Liver (tissue), 9 donors: Measurements from ENCODE around the gene MADD. TPM values are rescaled to one million over a fixed set of nuclear protein-coding genes. Genes with fewer than 3 reads are reported as not detected.

Experiments used
- DNase-seq: peaks from one replicate; pipeline ENCODE4 v3.0.0-alpha.2; 2017; ENCODE audit warnings: low spot score
- H3K27ac ChIP-seq, 2 donors: one replicate each; pipeline ENCODE4 v1.7.0; 2013; ENCODE audit warnings: inconsistent platforms in 2 of 2, low read length in 2 of 2, control low read depth in 1 of 2, low read depth in 1 of 2, mild to moderate bottlenecking in 1 of 2
- H3K27me3 ChIP-seq, 4 donors: one replicate each; pipeline versions ENCODE4 v1.6.1 to v1.7.0; 2013; ENCODE audit warnings: low read length in 3 of 4, inconsistent platforms in 1 of 4, mild to moderate bottlenecking in 1 of 4, moderate library complexity in 1 of 4; ENCODE audit not compliant: control insufficient read depth in 4 of 4, insufficient read depth in 4 of 4
- H3K36me3 ChIP-seq, 4 donors: one replicate each; pipeline versions ENCODE4 v1.6.1 to v1.7.0; 2013; ENCODE audit warnings: low read length in 3 of 4, mild to moderate bottlenecking in 3 of 4, low read depth in 1 of 4, moderate library complexity in 1 of 4; ENCODE audit not compliant: control insufficient read depth in 4 of 4, insufficient read depth in 3 of 4
- H3K4me1 ChIP-seq, 4 donors: one replicate each; pipeline versions ENCODE4 v1.6.1 to v1.7.0; 2013; ENCODE audit warnings: low read length in 3 of 4, mild to moderate bottlenecking in 3 of 4, moderate library complexity in 1 of 4; ENCODE audit not compliant: control insufficient read depth in 4 of 4, insufficient read depth in 4 of 4
- H3K4me3 ChIP-seq, 3 donors: one replicate each; pipeline versions ENCODE4 v1.6.1 to v1.7.0; 2013; ENCODE audit warnings: low read length in 3 of 3, control low read depth in 1 of 3, low read depth in 1 of 3, mild to moderate bottlenecking in 1 of 3
- H3K9ac ChIP-seq, 2 donors: one replicate each; pipeline ENCODE4 v1.7.0; 2013; ENCODE audit warnings: low read length in 2 of 2, mild to moderate bottlenecking in 2 of 2, moderate library complexity in 2 of 2, control low read depth in 1 of 2, low read depth in 1 of 2
- H3K9me3 ChIP-seq, 4 donors: one replicate each; pipeline versions ENCODE4 v1.6.1 to v1.7.0; 2013; ENCODE audit warnings: low read length in 3 of 4; ENCODE audit not compliant: control insufficient read depth in 4 of 4
- EGR1 ChIP-seq, 2 donors: IDR thresholded peaks; 2 replicates each; pipeline ENCODE4 v1.6.1; 2016 to 2018; ENCODE audit warnings: antibody characterized with exemption in 2 of 2, low read depth in 2 of 2
- FOXA1 ChIP-seq: IDR thresholded peaks from 2 replicates; pipeline ENCODE4 v1.6.1; 2016; ENCODE audit warnings: antibody characterized with exemption
- FOXA2 ChIP-seq: IDR thresholded peaks from 2 replicates; pipeline ENCODE4 v1.6.1; 2016; ENCODE audit warnings: antibody characterized with exemption
- GABPA ChIP-seq, 2 donors: IDR thresholded peaks in 1 of 2; conservative IDR thresholded peaks in 1 of 2; 2 replicates each; pipeline ENCODE4 v1.6.1; 2016; ENCODE audit warnings: antibody characterized with exemption in 2 of 2, mild to moderate bottlenecking in 1 of 2, moderate library complexity in 1 of 2
- HNF4A ChIP-seq, 2 donors: conservative IDR thresholded peaks; 2 replicates each; pipeline ENCODE4 v1.6.1; 2016; ENCODE audit warnings: antibody characterized with exemption in 2 of 2, mild to moderate bottlenecking in 2 of 2
- HNF4G ChIP-seq: IDR thresholded peaks from 2 replicates; pipeline ENCODE4 v1.6.1; 2016; ENCODE audit warnings: antibody characterized with exemption
- JUND ChIP-seq, 2 donors: IDR thresholded peaks; 2 replicates each; pipeline ENCODE4 v1.6.1; 2016; ENCODE audit warnings: antibody characterized with exemption in 2 of 2
- NR2F2 ChIP-seq: IDR thresholded peaks from 2 replicates; pipeline ENCODE4 v1.6.1; 2016; ENCODE audit warnings: antibody characterized with exemption
- RAD21 ChIP-seq, 2 donors: IDR thresholded peaks; 2 replicates each; pipeline ENCODE4 v1.6.1; 2016; ENCODE audit warnings: antibody characterized with exemption in 2 of 2, mild to moderate bottlenecking in 2 of 2
- RXRA ChIP-seq, 2 donors: IDR thresholded peaks; 2 replicates each; pipeline ENCODE4 v1.6.1; 2017 to 2018; ENCODE audit warnings: antibody characterized with exemption in 2 of 2, mild to moderate bottlenecking in 1 of 2
- SP1 ChIP-seq: IDR thresholded peaks from 2 replicates; pipeline ENCODE4 v1.6.1; 2018; ENCODE audit warnings: antibody characterized with exemption, mild to moderate bottlenecking
- TAF1 ChIP-seq: conservative IDR thresholded peaks from 2 replicates; pipeline ENCODE4 v1.6.1; 2016; ENCODE audit warnings: antibody characterized with exemption, mild to moderate bottlenecking
- YY1 ChIP-seq: IDR thresholded peaks from 2 replicates; pipeline ENCODE4 v1.6.1; 2016; ENCODE audit warnings: antibody characterized with exemption, mild to moderate bottlenecking
- WGBS: extraction: QIAGEN DNeasy Blood & Tissue Kit; methylation state at CpG from one replicate; pipeline ENCODE4 v1.1.7; 2013; 5-methylcytosine and 5-hydroxymethylcytosine counted together
- polyA plus RNA-seq, 2 donors: library from polyadenylated mRNA; stranded (reverse) in 1 of 2; unstranded in 1 of 2; fragments of 200-250 nt in 1 of 2; fragments of >200 nt in 1 of 2; fragmentation: Nextera tagmentation in 1 of 2; extraction: Ambion mirVana in 1 of 2; gene quantifications; one replicate each; pipeline versions ENCODE4 v1.2.1 to v1.2.3, GENCODE V29; 2013 to 2015
- total RNA-seq, 2 donors: library from RNA; depleted of rRNA; stranded (reverse); fragments of >200 nt; gene quantifications; one replicate each; pipeline ENCODE4 v1.2.3, GENCODE V29; 2014
- TF ChIP-seq, protein P1 (sequence below): fragments of 150-350 bp; IDR thresholded peaks from 2 replicates; pipeline ENCODE4 v1.5.1; 2017; ENCODE audit warnings: improper control_type of control experiment, low read depth, low read length; ENCODE audit not compliant: missing input control
- TF ChIP-seq, protein P2 (sequence below): IDR thresholded peaks from 2 replicates; pipeline ENCODE4 v1.6.1; 2016; ENCODE audit warnings: antibody characterized with exemption
- TF ChIP-seq, protein P3 (sequence below): IDR thresholded peaks from 2 replicates; pipeline ENCODE4 v1.6.1; 2016; ENCODE audit warnings: antibody characterized with exemption
- TF ChIP-seq, protein P4 (sequence below): IDR thresholded peaks from 2 replicates; pipeline ENCODE4 v1.6.1; 2016; ENCODE audit warnings: antibody characterized with exemption
- TF ChIP-seq, protein P5 (sequence below): IDR thresholded peaks from 2 replicates; pipeline ENCODE4 v1.6.1; 2016; ENCODE audit warnings: antibody characterized with exemption, mild to moderate bottlenecking
- donor health status: healthy.
- donor health status: healthy.
- donor health status: healthy.
- donor health status: healthy.
- donor health status: healthy.

The MADD gene
- total and polyA plus RNA-seq, 4 donors, result 9.9 to 20.5 (median 11.1) TPM

DNA sequence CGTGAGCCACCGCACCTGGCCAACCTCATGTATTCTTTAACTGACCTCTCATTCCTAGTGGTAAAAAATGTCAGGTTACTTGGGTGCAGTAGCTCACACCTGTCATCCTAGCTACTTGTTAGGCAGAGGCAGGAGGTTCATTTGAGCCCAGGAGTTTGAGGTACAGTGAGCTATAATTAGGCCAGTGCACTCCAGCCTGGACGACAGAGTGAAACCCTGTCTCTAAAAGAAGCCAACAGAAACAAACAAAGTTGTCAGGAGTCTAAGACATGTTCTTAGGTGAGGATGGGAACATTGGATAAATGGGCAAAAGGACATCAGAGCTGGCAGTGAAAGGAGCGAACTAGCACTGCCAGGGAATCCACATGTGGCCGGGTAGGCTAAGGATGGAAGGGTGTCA is 18.1 kb downstream of the MADD start:
- Histone ChIP-seq H3K9ac (no peak overlapping the region), H3K27ac (no peak overlapping the region), H3K9me3 (no peaks in the 10 kb centered on the region), H3K36me3 (peaks cover 17 to 84% (median 71%) of the 10 kb centered on the region in 4 donors), H3K4me1 (no peaks in the 10 kb centered on the region), H3K27me3 (no peaks in the 10 kb centered on the region), H3K4me3 (no peak overlapping the region)
- WGBS, result 90% methylated on average over 5 of the region's 5 CpGs
- no peak for DNase-seq
- TF ChIP-seq, protein P1, sequence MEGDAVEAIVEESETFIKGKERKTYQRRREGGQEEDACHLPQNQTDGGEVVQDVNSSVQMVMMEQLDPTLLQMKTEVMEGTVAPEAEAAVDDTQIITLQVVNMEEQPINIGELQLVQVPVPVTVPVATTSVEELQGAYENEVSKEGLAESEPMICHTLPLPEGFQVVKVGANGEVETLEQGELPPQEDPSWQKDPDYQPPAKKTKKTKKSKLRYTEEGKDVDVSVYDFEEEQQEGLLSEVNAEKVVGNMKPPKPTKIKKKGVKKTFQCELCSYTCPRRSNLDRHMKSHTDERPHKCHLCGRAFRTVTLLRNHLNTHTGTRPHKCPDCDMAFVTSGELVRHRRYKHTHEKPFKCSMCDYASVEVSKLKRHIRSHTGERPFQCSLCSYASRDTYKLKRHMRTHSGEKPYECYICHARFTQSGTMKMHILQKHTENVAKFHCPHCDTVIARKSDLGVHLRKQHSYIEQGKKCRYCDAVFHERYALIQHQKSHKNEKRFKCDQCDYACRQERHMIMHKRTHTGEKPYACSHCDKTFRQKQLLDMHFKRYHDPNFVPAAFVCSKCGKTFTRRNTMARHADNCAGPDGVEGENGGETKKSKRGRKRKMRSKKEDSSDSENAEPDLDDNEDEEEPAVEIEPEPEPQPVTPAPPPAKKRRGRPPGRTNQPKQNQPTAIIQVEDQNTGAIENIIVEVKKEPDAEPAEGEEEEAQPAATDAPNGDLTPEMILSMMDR, result no peak
- TF ChIP-seq RAD21 (IDR thresholded peaks at IDR 0.05) (no peak), HNF4A (conservative IDR thresholded peaks at IDR 0.05) (no peak), FOXA1 (no peak), FOXA2 (no peak), TAF1 (no peak), GABPA (IDR thresholded peaks at IDR 0.05 in 1 of 2, conservative IDR thresholded peaks at IDR 0.05 in 1 of 2) (no peak), JUND (IDR thresholded peaks at IDR 0.05) (no peak), NR2F2 (no peak), SP1 (no peak), RXRA (IDR thresholded peaks at IDR 0.05) (no peak), YY1 (no peak), EGR1 (IDR thresholded peaks at IDR 0.05; ENCODE audit: low read depth in 2 of 2) (no peak), HNF4G (no peak)
- TF ChIP-seq, protein P2, sequence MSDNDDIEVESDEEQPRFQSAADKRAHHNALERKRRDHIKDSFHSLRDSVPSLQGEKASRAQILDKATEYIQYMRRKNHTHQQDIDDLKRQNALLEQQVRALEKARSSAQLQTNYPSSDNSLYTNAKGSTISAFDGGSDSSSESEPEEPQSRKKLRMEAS, result no peak
- TF ChIP-seq, protein P3, sequence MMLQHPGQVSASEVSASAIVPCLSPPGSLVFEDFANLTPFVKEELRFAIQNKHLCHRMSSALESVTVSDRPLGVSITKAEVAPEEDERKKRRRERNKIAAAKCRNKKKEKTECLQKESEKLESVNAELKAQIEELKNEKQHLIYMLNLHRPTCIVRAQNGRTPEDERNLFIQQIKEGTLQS, result no peak
- TF ChIP-seq, protein P4, sequence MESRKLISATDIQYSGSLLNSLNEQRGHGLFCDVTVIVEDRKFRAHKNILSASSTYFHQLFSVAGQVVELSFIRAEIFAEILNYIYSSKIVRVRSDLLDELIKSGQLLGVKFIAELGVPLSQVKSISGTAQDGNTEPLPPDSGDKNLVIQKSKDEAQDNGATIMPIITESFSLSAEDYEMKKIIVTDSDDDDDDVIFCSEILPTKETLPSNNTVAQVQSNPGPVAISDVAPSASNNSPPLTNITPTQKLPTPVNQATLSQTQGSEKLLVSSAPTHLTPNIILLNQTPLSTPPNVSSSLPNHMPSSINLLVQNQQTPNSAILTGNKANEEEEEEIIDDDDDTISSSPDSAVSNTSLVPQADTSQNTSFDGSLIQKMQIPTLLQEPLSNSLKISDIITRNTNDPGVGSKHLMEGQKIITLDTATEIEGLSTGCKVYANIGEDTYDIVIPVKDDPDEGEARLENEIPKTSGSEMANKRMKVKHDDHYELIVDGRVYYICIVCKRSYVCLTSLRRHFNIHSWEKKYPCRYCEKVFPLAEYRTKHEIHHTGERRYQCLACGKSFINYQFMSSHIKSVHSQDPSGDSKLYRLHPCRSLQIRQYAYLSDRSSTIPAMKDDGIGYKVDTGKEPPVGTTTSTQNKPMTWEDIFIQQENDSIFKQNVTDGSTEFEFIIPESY, result no peak
- TF ChIP-seq, protein P5, sequence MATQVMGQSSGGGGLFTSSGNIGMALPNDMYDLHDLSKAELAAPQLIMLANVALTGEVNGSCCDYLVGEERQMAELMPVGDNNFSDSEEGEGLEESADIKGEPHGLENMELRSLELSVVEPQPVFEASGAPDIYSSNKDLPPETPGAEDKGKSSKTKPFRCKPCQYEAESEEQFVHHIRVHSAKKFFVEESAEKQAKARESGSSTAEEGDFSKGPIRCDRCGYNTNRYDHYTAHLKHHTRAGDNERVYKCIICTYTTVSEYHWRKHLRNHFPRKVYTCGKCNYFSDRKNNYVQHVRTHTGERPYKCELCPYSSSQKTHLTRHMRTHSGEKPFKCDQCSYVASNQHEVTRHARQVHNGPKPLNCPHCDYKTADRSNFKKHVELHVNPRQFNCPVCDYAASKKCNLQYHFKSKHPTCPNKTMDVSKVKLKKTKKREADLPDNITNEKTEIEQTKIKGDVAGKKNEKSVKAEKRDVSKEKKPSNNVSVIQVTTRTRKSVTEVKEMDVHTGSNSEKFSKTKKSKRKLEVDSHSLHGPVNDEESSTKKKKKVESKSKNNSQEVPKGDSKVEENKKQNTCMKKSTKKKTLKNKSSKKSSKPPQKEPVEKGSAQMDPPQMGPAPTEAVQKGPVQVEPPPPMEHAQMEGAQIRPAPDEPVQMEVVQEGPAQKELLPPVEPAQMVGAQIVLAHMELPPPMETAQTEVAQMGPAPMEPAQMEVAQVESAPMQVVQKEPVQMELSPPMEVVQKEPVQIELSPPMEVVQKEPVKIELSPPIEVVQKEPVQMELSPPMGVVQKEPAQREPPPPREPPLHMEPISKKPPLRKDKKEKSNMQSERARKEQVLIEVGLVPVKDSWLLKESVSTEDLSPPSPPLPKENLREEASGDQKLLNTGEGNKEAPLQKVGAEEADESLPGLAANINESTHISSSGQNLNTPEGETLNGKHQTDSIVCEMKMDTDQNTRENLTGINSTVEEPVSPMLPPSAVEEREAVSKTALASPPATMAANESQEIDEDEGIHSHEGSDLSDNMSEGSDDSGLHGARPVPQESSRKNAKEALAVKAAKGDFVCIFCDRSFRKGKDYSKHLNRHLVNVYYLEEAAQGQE, result no peak
